Stimulated activated CD8-positive, alpha-beta memory T cell treated with anti-CD3 and anti-CD28 coated beads, Interleukin-12 subunit alpha, Interleukin-12 subunit beta, amount 100 ng/mL, for 24 hours (primary cell): ENCODE measurements around the gene SLC43A2.

Experiments used
- DNase-seq: peaks from one replicate; pipeline ENCODE4 v3.0.0-alpha.2; 2020; ENCODE audit errors: extremely low read depth

Gene SLC43A2

GRCh38 chr17:1643999-1644492 is 15.4 kb upstream of the SLC43A2 start:
- DNase-seq, result no peak

GRCh38 chr17:1643293-1643998 is 14.8 kb upstream of the SLC43A2 start:
- no peak for DNase-seq

GRCh38 chr17:1641065-1641403 is 12.4 kb upstream of the SLC43A2 start:
- DNase-seq, result no peak

GRCh38 chr17:1640329-1641064 is 11.9 kb upstream of the SLC43A2 start:
- no peak for DNase-seq

DNA sequence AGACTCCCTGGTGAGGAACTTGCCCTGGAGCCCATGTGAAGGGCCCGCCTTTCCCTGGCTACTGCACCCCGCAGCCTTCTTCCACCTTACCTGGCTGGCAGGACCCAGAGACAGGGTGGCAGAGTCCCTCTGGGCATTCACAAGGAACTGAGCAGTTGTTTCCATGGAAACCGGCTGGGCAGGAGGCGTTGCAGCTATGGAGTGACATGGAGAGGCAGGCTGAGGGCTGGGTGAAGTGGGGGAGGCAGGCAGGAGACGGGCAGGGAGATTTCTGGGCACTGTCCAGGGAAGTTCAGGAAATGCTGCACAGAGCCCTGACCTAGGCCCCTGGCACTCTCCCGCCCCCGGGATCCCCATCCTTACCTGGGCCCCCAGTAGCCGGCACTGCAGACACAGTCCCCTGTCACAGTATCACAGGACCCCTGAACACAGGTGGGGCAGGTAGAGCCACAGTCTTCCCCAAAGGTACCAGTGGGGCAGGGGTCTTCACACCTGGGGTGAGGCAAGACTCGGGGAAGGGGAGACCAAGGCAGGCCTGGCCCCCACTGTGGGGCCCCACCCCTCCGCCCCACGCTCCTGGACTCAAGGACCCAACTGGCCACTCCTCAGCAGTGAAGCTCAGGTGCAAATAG is 11.0 kb upstream of the SLC43A2 start:
- DNase-seq, result no peak

GRCh38 chr17:1638624-1639300 is 10.1 kb upstream of the SLC43A2 start:
- no peak for DNase-seq

GRCh38 chr17:1638171-1638590 is 9.5 kb upstream of the SLC43A2 start:
- DNase-seq, result no peak

DNA sequence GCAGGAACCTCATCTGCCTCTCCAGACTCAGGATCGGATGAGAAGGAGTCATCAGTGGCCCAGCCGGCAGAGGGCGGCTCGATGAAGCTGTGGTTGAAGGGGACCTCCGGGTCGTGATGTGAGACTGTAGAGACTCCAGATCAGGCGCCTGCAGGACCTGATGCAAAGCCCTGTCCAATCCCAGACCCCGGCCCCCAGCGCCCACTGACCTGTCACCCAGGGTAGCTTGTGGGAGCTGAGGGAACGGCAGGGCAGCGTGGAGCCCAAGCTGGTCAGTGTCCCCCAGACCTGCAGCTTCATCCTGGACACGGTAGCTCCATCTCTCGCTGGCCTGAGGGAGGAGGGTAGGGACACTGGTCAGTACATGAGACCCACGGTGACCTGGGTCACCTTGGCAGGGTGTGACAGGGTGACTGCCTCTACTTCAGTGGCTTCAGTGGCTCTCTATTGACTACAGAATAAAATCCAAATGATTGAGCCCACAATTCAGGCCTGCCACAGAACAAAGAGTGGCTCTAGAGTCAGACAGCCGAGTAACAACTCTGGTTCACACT is 8.2 kb upstream of the SLC43A2 start:
- no peak for DNase-seq

- DNase-seq, result no peak
Observed at GRCh38 chr17:1635675-1636465, 7.2 kb upstream of the SLC43A2 start.

DNA sequence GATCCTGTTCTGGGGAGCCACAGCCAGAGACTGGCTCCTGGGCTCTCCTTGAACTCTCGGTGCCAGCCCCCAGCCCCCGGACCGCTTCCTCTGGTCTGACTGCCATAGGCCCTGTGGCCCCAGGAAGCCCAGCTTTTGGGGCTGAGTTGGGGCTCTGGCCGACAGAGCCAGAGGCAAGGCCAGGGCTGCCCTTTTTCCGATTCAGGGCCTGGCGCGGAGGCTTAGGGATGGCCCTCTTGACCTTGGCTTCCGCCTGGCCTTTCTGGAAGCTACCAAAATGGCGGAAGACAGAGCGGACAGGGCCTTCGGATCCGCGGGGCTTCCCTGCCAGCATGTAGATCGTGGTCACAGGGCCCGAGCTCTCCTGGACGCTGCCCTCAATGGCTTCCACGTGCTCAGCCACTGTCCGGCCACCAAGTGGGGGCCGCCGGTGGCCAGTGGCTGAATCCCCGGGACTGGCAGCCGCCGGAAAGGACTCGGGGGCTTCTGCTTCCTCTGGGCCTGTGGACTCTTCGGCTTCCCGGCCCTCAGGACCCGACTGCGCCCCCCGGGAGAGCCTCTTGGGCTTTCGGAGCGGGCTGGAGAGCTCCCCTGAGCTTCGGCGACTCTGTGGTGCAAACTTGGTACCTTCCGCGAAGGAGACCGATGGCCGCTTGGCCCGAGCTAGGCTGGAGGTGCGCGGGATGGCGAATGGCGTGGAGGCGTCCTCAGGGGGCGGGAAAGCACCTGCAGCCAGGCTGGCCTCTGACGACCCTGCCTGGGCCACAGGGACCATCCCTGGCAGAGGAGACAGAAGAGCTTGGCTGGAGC is 6.4 kb upstream of the SLC43A2 start:
- no peak for DNase-seq

DNA sequence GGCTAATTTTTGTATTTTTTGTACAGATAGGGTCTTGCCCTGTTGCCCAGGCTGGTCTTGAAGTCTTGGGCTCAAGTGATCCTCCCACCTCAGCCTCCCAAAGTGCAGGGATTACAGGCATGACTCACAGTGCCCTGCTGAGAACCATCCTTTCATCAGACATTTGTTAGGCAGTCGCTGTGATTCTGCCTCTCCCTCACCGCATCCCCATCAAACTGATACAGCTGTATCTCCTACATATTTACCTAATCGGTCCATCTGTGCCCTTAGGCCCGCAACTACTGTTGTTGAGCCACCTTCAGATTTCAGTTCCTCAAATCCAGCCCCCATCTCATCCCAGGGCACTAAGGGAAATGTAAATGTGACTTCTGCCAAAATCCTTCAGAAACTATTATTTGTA is 2.0 kb upstream of the SLC43A2 start:
- DNase-seq, result no peak

- no peak for DNase-seq
Observed at GRCh38 chr17:1629504-1630310, 1.1 kb upstream of the SLC43A2 start.

DNA sequence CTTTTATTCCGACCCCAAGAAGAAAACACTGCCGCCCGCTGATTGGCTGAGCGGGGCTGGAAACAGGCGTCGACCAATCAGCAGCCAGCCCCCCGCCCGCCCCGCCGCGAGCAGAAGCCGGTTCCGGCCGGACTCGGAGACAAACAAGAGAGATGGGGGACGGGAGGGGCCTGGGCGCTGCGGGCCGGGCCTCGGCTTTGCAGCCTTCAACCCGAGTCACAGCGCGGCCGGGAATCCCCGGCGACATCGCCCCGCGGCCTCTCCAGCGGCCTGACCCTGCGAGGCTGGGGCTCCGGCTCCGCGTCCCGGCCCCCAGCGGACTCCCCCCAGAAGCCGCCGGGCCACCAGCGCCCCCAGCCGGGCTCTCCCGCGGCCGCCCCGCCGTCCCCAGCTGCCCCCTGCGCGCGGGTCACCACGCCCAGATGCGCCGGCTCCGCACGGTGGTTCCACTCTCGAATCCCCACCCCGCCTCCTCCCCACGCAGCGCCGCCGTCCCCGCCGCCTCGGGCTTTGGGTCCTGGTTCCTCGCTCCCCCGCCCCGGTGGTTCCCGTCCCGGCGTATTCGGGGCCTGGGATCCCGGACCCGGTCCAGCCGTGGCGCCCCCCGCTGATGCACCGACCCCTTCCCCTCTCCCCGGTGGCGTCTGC is 346 bp upstream of the SLC43A2 start:
- DNase-seq, result peak; percentile 69

DNA sequence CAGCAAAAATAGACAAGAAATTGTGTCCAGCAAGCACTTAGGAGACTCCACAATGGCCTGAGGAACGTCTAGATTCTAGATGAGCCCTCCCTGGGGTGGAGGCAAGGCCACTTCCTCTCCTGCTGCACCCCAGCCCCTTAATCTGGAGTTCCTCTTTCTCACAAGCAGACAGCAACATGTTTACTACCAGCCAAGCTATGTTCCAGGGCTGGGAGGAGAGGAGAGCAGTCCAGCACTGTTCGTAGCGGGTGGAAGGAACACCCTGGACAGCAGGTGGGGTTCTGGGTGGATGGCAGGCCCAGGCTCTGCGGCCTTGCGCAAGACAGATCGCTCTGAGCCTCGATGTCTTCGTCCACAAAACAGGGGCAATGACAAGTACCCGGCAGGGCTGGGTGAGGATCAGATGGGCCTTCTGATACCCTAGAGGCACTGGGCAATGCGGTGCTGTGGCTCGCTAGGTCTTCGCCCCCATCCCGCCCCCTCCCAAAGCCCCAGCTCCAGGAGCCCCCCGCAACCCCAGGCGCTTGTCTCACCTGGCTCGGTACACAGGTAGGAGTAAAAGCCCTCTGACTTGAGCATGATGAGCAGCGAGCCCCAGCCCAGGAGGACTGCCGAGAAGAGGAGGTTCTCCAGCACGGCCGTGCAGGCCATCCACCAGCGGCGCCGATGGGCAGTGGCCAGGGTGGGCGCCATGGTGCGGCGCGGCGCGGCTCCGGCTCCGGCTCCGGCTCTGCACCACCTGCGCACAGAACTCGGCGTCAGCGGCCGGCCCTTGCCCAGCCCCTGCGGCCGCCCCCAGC is 1.3 kb downstream of the SLC43A2 start:
- no peak for DNase-seq

DNA sequence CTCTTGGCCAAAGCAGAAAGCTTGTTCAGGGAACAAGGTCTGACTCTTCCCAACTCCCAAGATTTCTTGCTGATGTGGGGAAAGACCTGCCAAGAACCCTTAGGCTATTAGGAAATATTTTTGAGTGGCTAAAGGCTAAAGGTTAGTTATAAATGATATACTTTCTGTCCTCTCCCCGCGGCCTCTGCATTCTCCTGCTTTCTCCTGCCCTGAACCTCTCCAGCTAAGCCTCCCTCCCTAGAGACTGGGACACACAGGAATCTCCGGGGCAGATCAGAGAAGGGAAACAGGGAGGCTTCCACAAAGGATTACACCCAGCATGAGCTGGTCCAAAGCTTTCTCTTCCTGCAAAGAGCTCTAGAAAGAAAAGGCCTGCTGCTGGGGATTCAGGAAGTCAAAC is 2.3 kb downstream of the SLC43A2 start:
- no peak for DNase-seq

DNA sequence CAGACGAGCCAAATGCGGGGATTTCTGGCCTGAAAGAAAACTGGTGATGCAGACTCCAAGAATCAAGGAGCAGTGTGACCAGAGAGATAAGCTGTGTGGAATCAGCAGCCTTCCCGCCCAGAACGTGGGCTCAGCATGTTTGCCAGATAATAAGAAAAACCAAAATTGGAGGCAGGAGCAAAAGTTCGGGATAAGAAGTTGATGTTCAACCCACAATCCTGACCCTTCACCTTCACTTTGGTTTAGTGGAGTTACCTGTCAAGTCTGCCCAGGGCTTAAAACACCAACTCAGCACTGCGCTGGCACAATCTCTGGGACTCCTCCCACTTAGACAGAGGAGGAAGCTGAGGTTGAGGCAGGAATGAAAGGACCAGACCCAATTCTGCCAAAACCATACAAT is 3.1 kb downstream of the SLC43A2 start:
- no peak for DNase-seq

DNA sequence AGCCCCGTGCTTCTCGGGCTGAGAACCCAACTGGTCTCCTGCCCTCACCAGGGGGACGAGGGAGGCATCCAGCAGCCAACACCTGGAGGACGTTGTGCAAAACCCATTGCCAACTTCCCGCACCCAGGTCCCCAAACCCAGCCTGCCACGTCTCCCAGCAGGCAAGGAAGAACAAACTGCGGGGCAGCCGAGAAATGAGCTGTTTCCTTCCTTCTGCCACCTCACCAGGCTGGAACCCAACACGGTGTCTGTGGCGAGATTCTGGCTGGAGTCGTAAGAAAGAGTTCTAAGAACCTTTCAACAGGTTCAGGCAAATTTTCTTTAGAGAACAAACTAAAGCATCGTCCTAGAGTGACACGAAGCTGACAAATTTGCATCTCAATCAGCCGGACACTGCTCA is 3.6 kb downstream of the SLC43A2 start:
- no peak for DNase-seq

GRCh38 chr17:1624650-1625049 is 4.0 kb downstream of the SLC43A2 start:
- no peak for DNase-seq
